T-helper 2 cell (primary cell): Measurements from ENCODE around the gene CMIP.

ENCODE experiments used
- DNase-seq, 5 experiments: peaks; one replicate each; pipeline versions ENCODE4 v3.0.0 to v3.0.0-alpha.2; 2012 to 2022

CMIP gene

DNA sequence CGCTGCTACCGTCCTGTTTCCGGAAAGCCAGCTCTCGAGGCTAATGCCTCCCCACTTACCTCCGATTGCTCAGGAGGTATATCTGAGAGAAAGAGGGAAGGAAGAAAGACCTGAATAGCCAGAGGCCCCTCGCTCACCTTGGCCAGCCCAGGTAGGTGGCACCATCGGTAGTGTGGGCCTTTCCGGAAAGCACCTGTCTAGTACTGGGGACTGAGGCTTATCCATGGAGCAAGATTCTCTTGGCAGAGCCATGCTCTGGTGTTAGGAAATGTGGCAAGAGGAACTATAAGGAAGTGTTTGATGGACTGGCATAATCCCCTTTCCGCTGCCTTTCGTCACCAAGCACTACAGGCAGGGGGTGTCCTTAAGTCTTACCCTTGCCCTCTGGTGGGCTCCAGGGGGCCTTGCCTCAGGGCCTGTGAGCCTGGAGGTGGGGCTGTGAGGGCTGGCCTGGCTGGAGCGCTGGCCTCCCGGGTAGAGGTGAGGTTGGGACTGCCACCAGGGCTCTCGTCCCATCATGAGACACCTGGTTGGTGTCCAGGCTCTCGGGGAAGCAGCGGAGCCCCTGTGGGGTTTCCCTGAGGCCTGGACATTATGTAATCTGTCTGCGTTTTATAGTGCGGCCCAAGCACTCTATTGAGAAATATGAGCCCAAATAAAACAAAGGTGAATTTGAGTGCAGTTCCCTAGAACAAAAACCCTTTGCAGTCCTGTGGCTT, 2.9 kb downstream of the CMIP start:
- DNase-seq = no peak

DNA sequence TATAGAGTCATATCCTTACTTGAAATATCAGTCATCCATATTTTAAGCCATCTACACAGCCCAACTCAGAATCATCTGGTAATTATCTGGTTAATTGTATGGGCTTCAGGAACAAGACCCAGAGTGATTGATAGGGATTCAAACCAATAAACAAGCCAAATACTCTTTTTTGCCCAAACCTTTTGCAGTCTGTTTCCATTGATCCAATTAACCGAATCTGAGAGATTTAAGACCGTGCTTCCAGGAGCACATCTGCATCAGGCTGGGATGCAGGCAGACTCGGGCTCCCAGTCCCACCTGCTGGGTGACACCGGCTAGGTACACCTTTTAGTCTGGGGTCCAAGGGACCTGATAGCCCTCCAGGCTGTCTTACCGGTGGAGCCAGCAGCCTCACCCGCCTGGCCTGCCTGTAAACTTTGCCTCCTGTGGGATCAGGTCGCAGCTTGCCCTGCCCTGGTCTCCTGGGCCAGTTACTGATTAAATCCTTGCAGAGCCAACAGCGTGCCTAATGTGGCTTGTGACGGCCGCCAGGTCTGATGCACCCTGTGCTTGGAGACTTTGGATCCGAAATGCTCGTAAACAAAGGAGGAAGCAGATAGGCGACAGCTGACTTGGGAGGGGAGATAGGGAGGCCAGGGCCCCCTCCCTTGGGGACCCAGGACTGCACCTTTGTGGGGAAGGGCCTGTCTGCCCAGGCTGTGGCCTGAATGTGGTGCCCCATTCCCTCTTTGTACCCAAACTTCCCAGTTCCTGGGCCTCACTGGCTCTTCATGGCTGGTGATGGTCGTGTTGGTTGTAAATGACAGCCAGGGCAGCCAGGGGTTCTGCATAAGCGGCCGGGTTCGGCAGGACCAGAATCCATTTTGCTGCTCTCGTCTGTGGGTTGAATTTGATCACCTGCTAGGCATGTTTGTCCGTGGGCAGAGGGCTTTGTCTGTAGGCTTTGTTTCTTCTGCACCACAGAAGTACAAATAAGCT, 3.8 kb downstream of the CMIP start:
- no peak for DNase-seq

DNA sequence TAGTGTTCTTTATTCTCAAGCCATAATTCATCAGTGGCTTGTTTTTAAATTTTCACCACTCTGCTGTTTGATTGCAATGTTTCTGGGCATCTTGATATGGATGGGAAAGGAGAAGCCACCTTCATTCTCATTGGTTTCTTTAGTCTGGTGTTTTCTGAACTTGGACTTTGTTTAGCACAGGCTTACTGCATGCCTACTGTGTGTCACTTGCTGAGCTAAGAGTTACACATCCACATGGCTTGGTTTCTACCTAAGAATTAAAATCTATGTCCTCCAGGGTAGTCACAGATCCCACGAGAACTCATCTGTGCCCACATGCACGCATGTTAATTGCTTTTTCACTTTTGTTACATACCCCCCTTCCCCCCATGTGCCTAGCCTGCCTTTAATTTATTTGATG, 4.6 kb downstream of the CMIP start:
- DNase-seq = no peak

DNA sequence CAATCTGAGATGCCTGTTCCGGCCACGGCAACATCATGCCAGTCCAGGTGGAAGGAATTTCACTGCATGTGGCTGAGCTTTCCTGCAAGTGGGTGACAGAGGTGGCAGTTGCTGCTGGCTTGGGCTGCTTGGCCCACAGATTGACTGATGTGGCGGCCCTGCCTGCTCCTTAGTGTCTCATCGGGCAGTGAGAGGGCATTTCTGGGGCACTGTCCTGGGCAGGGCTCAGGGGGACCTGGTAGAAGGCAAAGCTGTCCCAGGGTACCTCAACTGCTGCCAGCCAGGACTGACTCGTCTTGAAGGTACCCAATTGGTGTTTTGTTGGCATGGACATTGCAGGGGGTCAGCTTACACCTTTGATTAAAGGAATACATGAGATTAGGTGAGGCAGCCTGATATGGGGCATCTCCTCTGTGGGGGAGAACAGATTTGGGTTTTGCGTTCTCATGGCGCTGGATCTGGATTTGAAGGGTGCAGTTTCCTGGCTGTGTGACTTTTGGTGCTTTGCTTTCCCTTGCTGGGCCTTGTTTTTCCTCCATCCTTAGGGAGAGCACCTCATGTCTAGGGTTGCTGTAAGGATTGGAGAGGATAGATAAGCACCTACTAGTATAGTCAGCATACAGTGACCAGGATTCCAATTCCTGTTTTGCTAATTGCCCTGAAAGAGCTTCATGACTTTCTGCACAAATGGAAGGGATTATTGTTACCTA, 5.4 kb downstream of the CMIP start:
- no peak for DNase-seq

DNA sequence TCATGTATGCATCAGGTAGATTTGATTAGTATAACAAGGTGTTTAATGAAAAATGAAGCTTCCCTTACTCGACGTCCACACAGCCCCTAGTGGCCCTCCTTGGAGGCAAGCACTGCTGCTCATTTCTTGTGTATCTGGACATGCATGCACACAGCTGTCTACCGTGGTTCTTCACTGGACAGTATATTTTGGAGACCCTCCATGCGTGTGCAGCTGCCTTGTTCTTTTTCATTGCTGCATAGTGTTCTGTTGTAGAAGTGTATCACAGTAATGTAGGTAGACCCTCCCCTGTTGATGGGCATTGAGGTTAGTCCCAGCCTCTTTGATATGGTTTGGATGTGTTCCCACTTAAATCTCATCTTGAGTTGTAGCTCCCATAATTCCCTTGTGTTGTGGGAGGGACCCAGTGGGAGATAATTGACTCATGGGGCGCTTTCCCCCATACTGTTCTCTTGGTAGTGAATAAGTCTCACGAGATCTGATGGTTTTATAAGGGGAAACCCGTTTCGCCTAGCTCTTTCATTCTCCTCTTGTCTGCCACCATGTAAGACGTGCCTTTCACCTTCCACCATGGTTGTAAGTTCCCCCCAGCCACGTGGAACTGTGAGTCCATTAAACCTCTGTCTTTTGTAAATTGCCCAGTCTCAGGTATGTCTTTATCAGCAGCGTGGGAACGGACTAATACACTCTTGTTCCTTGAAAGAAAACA, 6.3 kb downstream of the CMIP start:
- DNase-seq = no peak

DNA sequence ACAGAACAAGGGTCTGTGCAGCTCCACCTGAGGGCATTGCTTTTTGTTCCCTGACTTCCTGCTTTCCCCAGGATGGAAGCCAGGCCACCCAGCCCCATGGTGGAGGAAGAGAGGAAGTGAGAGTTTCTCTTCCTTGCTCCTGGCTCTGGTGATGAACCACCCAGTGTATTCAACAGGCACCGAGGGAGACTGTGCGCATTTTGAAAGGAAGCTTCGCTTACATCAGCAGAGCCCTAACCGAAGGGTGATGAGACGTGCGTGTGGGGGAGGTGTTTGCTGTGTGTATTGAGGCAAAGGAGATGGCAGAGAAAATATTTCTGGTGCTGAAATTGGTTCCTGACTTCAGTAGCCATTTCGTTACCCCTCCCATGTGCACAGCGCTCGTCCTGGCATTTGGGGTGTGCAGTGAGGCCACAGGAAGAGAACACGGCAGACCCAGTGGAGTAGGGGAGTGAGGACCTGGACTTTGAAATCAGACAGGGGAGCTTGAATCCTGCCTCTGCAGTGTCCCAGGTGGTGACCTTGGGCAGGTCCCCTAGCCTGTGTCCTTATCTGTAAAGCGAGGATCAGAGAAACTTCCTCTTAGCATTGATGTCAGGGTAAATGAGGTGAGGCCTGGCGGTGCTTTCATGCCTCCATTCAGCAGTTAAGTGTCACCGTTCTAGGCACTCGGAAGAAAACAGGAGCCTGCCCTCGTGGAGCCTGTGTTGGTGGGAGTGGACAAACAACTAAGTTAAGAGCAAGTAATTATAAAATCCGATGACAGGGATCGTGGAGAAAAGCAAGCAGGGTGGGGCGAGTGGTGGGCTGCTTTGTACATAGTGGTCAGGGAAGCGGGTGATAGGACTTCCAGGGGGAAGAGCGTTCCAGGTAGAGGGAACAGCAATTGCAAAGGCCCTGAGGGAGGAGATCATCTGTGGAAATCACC, 7.4 kb downstream of the CMIP start:
- DNase-seq = peak in 2 of 5 experiments; percentile 14 to 71

DNA sequence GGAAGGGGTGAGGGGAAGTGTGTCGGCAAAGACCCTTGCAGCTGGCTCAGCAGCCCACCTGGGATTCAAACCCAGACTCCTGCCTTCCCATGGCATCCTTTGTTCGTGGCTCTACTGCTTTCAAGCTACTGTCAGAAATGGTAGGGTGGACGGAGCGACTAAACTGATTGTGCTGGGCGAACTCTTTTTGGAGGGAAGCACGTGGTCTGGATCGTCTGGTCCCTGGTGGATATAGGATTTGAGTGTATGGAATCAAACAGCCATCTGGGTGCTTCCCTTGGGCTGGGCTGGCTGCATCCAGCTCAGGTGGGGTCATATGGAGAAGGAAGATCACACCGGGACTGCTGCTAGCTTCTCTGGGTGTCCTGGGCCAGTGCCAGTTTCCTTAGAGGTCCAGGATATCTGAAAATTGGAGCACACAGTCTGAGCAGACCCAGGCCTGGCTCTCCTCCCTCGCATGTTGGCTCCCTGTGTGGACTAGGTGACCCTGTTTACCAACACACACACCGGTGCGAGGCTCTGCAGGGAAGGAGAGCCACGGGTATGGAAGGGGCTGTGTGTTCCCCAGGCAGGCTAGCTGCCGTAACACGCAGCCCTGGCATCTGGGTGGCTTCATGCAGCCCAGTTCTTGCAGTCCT, 8.6 kb downstream of the CMIP start:
- no peak for DNase-seq

DNA sequence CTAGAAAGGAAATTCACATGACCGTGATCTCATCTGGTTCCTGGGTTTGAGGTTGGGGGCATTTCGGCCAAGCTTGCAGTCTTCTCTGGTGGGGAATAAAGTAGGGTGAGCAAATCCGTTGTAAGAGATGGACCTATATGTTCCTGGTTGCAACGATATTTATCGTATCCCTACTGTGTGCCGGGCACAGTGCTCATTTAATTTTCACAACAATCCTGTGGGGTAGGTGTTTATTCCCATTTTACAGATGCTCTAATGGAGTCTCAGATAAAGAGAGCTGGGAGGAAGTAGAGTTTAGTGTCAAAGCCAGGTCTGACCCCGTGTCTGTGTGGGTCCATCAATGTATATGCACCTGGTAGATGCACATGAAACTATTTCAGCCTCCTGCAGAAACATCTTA, 9.4 kb downstream of the CMIP start:
- DNase-seq = no peak

DNA sequence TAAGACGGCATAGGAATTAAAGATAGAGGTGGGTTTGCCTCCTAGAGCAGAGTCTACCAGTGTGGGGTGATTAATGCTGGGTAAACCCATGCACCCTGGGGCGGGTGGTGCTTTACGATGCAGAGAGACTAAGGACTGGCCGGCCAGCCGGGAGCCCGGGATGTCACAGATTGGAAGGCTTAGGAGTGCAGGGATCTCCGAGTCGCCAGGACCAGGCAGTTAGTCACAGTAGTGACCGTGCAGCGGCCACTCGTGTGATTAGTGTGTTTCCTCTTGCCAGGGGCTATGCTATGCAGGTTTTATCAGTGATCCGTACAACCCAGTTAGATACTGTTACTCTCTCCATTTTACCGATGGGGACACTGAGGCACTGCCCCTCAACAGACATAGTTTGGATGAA, 10.4 kb downstream of the CMIP start:
- no peak for DNase-seq

DNA sequence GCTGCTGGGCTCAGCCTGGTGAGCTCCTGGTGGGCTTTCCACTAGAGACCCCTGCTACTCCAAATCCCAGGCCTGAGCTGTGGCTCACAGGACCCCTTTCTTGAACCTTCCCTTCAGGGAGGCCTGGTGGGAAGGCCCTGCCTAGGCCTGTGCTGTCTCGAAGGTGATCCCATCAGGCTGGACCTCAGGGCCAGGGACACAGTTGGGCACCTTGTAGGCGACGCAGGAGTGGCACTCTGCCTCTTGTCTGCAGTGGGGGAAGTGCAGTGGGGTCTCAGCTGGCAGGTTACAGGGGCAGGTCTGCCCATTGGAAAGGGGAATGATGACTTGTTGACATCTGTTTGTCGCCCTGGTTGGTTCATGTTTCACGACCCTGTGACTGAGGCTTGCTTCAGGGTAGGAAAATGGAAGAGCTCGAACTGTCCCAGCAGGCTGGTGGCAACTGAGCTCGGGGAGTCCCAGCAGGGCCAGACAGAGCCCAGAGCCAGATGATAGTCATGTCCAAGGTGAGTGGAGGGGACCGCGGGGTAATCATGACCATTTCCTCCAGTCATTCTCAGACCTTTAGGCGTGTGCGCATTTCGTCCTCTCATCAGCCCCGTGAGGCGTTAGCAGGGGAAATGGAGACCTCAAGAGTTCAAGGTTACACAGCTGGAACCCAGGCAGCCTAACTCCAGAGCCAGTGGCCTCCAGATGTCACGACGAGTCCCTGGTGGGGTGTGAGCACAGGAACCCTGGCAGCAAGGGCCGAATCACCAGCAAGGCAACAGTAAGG, 11.3 kb downstream of the CMIP start:
- DNase-seq = no peak

DNA sequence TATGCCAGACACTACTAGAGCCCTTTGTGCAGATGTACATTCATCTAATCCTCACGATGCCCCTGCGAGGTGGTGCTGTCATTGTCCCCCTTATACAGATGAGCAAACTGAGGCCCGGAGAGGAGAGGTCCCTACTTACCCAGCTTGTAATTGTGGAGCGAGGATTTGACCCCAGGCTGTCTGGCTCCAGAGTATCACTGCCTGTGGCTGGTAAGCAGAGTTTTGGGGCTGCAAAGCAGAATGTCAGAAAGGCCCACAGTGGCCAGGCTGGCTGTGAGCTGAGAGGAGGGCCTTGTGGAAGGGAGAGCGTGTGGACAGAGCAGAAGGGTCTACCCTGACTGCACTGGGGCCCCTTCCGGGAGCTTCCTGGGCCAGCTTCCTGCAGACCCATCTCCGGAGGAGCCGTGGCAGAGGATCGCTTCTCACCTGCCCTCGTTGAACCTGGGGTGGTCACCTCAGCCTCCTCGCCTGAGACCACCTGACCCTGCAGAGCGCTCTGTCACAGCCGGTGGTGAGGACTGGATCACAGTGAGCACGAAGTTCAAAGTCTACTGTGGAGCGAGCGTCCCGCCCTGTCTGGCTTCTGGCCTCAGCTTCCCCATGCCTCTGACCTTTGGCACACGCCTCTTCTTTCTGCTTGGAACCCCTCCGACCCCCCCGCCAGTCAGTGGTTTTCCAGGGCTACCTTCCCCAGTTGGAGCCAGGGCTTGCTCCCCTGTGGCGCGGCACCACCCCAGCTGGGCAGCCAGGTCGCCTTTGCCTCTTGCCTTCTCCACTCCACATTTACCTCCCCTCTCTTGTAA, 12.1 kb downstream of the CMIP start:
- DNase-seq = no peak

DNA sequence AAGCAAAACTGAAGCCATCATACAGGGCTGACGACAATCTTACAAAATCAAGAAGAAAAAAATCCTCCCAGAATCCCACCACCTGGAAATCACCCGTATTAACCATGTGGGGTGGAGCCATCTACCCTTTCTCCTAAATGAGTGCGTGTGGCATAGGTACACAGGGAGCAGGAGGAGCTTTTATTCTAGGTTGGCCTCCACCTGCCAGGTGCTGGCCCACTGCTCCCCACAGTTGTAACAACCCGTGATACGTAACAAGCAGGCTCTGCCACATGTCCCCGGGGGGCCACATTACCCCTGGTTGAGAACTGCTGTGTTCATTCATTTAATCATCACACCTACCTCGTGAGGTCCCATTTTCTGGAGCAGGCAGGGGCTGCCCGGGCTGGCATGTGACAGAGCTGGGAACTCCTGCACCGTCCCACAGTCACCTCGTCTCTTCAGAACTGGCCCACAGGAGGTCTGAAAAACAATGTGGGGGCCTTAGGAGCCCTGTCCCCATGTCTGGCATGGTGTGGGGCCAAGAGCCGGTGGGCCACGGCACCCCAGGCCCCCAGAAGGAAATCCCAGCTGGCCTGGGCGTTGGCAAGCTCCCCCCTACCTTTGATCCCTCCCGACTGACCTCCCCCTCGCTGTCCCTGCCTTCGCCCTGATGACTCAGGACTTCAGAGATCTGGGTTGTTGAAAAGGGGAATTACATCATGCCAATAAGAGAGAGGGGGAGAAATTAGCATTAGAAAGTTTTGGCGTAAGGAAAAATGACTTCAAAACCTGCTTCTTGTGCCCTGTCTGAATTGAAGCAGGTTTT, 12.9 kb downstream of the CMIP start:
- no peak for DNase-seq

DNA sequence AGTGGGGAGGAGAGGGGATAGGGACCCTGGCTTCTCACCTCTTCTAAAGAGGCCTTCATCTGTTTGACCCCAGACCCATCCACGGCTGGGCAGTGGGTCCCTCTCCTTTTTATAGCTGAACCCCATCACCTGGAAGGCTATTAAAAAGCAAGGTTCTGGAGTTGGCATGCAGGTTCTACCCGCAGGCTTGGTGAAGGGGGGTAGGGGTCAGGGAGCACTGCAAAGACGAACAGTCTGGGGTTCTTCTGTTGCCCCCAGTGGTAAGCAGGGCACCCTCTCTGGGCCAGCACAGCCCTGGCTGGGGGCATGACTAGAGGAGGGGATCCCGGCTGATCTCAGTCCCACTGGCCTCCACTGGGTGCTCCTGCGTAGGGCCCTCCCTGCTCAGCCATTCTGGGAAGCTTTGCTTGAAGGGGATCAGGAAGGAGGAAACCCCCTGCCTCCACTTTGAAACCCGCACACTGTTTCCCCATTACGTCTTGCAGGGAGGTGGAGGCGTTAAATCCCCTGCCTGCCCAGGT, 13.6 kb downstream of the CMIP start:
- DNase-seq = no peak

DNA sequence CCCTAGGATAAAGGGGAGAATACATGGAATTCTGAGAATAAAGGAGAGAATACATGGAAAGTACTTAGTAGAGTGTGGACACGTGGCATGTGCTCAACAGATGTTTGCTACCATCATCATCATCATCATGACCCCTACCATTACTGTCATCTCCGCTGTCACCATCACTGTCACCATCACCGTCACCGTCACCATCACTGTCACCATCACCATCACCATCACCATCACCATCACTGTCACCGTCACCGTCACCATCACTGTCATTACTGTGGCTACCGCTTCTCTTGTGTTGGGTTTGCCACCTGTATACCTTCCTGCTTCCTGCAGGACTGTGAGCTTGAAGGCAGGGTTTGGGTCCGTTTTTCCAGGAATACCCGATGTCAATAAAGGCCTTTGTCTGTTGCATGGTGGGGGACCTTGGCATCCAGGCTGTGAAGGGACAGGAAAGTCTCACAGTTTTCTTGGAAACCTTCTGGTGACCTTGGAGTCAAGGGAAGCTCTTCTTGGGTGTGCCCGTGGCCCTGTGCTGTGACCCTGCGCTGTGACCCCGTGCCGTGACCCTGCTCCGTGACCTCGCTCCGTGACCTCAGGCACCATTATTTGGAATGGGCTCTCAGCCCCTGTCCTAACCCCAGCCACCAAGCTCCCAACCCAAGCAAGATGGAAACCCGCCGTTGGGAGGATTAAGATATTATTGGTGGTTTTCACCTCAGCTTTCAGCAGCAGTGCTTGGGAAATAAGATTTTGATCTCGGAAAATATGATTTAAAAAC, 14.4 kb downstream of the CMIP start:
- DNase-seq = peak in 1 of 5 experiments; percentile 31

DNA sequence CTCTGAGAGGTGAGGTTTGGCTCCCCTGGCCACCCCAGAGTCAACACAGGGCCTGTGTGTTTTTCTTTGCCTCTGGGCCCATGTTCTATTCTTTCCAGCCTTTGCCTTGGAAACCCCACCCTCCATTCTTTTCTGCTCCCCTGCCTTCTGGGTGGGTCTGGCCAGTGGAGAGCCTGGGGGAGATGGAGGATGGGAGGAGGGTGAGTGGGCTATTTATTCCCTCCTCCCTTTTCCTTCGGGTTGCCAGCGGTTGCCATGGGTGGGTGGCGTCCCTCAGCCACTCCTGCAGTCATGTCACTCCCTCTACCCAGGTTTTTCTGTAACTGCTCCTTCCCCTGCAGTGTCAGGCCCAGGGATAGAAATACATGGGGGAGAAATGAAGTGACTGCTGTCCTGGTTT, 15.5 kb downstream of the CMIP start:
- DNase-seq = no peak

DNA sequence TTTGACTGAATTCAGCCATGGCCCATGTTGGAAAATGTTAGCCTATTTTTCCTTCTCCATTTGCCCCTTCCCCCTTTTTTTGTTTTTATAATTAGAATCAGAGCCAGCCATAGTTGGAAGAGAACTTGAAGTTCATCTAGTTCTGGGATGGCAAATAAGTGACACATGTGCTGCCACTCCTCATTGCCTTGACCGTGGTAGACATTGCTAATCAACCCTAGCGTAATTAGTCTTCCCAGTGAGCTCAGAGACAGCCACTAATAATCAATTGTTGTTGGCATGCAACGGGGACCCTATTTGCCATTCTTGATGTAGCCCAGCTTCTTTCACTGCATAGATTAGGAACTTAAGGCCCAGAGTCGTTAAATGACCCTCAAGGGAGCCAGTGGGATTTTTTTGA, 16.6 kb downstream of the CMIP start:
- DNase-seq = no peak

DNA sequence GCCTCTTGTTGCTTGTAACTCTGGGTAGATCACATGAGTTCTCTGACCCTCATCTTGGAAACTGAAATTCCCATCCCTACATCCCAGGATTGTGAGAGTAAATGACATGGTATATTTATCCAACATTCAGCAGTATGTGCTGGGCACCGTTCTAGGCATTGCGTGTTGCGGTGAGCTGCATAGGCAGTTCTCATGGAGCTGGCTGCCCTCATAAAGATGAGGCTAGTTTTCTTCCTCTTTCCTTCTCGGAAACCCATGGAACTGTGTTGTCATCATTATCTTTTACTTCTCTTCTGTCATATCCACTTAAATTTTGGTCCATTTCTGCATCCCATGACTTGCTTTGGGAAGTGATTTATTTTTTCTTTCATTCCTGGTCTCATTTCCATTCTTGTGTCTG, 17.2 kb downstream of the CMIP start:
- DNase-seq = no peak
